Heart left ventricle (tissue), 16 donors: ENCODE measurements around the gene TEP1. TPM values are rescaled to one million over a fixed set of nuclear protein-coding genes. Genes with fewer than 3 reads are reported as not detected.

Source experiments
- ATAC-seq, 4 donors: fragments of 200-7000 bp; cut with Tn5 transposase; one replicate each; pipeline ENCODE4 v1.9.1; 2020 to 2022; ENCODE audit warnings: moderate library complexity in 4 of 4, mild to moderate bottlenecking in 3 of 4, moderate number of reproducible peaks in 1 of 4
- DNase-seq, 5 donors: peaks; one replicate each; pipeline ENCODE4 v3.0.0-alpha.2; 2020
- H3K27ac ChIP-seq, 12 donors: fragments of 200-600 bp; sonication (generic) in 4 of 12; one replicate each; pipeline versions ENCODE4 v1.5.0 to v1.8.0; 2016 to 2022; ENCODE audit warnings: mild to moderate bottlenecking in 2 of 12
- H3K27me3 ChIP-seq, 9 donors: fragments of 200-600 bp; sonication (generic) in 2 of 9; one replicate each; pipeline versions ENCODE4 v1.5.1 to v1.8.0; 2016 to 2022; ENCODE audit warnings: mild to moderate bottlenecking in 3 of 9
- H3K36me3 ChIP-seq, 9 donors: fragments of 200-600 bp; sonication (generic) in 2 of 9; one replicate each; pipeline versions ENCODE4 v1.5.0 to v1.8.0; 2018 to 2022; ENCODE audit warnings: mild to moderate bottlenecking in 2 of 9
- H3K4me1 ChIP-seq, 12 donors: fragments of 200-600 bp; sonication (generic) in 4 of 12; one replicate each; pipeline versions ENCODE4 v1.5.0 to v1.8.0; 2016 to 2022; ENCODE audit warnings: mild to moderate bottlenecking in 3 of 12
- H3K4me3 ChIP-seq, 12 donors: fragments of 200-600 bp; sonication (generic) in 4 of 12; one replicate each; pipeline versions ENCODE4 v1.5.0 to v1.8.0; 2017 to 2022; ENCODE audit warnings: mild to moderate bottlenecking in 9 of 12, moderate library complexity in 4 of 12
- H3K9me3 ChIP-seq, 12 donors: fragments of 200-600 bp; sonication (generic) in 4 of 12; one replicate each; pipeline versions ENCODE4 v1.5.0 to v1.8.0; 2016 to 2022; ENCODE audit warnings: mild to moderate bottlenecking in 1 of 12
- POLR2A ChIP-seq, 2 donors: fragments of 450-650 bp; IDR thresholded peaks; one replicate each; pipeline ENCODE4 v1.6.1; 2017; ENCODE audit warnings: antibody characterized with exemption in 2 of 2, mild to moderate bottlenecking in 2 of 2, moderate library complexity in 2 of 2
- WGBS, 4 donors: extraction: QIAGEN DNeasy Blood & Tissue Kit in 2 of 4; methylation state at CpG; one replicate each; pipeline versions ENCODE4 v1.1.5 to v1.1.7; 2013 to 2018; 5-methylcytosine and 5-hydroxymethylcytosine counted together
- intact Hi-C, 10 donors: fragments of 100-400 bp; cut with DNase I; formaldehyde crosslinking; loops; one replicate each; pipeline versions ENCODE4 v1.11.1 to v1.14.2; 2022
- polyA plus RNA-seq, 2 donors: library from polyadenylated mRNA; stranded (reverse); fragments of 200-250 nt; gene quantifications; one replicate each; pipeline ENCODE4 v1.2.3, GENCODE V29; 2013
- total RNA-seq, 9 donors: library from RNA; depleted of rRNA in 2 of 9; stranded (reverse); fragments of >200 nt in 2 of 9; fragmentation: NEBNext Ultra II Directional in 3 of 9; extraction: Animal tissue kit (Norgen Biotek cat#: 25700) in 3 of 9; gene quantifications; one replicate each; pipeline versions ENCODE4 v1.1.0 to v1.2.4, GENCODE V29; 2016 to 2023
- TF ChIP-seq, protein P1 (sequence below), 12 donors: fragments of 200-600 bp; sonication (generic) in 4 of 12; IDR thresholded peaks; one replicate each; pipeline versions ENCODE4 v1.5.0 to v1.8.0; 2018 to 2022; ENCODE audit warnings: antibody characterized with exemption in 12 of 12, mild to moderate bottlenecking in 5 of 12
- donor health status: ischemic (EF 13 %, LVEDD 7.1; RV severe dilation, severe dysfunction).
- donor health status: healthy with polysubstance abuse.
- donor health status: DM: no; HTN: yes; CAD: no.
- donor health status: DM: no; HTN: no; CAD: no.
- donor health status: ischemic (EF 25% LVEDD 6.9; RV normal size, moderate dysfunction).
- donor health status: ischemic (EF 25% LVEDD 5.7; RV mildly dilated, moderate dysfunction).
- donor health status: healthy.
- donor health status: DM: yes; HTN: yes; CAD: no.
- donor health status: ischemic (EF 35%, LVEDD 5.7; RV mildly dilated, moderate dysfunction).
- donor health status: nonischemic (EF 11% LVEDD 7.7; RV severe dilation, severe dysfunction).
- donor health status: DM: yes; HTN: yes; CAD: no.
- donor health status: PGD.
- donor health status: ischemic (EF 29% LVEDD 5.4; RV normal size, mild dysfunction).
- donor health status: nonischemic (EF 23%, LVEDD 6.1; RV moderate dilation, normal function).

Gene TEP1
- total and polyA plus RNA-seq, 11 donors: 4.1 to 31.3 (median 9.7) TPM

DNA sequence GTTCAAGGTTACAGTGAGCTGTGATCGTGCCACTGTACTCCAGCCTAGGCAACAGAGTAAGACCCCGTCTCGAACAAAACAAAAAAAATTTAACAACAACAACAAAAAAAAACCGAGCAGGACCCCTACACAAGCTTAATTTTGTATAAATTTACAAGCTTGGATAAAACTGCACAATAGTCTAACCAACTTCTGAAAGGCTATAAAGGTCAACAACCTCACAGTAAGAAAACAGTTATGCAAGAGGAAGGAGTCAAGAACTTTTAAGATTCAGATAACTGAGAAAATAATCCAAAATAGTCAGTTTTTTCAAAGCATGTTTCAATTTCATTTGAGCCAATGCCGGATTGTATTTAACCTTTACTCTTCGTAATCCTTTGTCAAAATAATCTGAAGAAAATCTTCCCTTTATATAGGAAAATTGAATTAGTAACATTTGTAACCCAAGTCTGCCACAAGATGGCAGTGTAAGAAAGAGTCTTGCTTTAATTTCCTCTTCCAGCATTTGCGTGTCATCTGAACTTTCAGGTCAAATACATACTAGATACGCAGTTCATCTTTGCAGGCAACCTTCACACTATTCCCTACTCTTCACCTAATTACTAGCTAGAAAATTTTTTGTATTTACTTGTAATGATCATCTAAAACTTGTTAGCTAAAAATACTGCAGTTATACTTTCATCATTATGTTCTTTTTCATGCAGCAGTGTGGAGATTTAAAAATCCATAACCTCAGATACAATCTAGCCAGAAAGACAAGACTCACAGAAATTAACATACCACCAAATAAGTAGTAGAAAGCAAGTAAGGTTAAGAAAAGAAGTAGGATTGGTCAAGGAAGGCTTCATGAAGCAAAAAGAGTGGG lies 86.1 kb downstream of the TEP1 start:
- peaks cover 0 to 65% (median 58%) of the 10 kb centered on the region in 9 donors for H3K36me3 ChIP-seq
- H3K9me3 ChIP-seq: no peaks in the 10 kb centered on the region
- WGBS, 4 donors: 41 to 50% (median 45%) methylated on average over 8 of the region's 8 CpGs
- ATAC-seq (peak in 2 of 4 donors; percentile 48 to 58), DNase-seq (peak in 1 of 5 donors; percentile 33)
- no peaks in the 10 kb centered on the region for H3K27me3 ChIP-seq
- intact Hi-C loops: loop anchor here in 9 of 10 donors (1.0 to 5.0 kb wide), 8 partner anchors 16 to 365 kb away; partner anchors contain the start of genes RNASE4 (in 2 of the 9), ANG (in 1 of the 9) and PARP2 (in 1 of the 9)
- no peak overlapping the region for H3K4me3 ChIP-seq
- no peak for TF ChIP-seq POLR2A (IDR thresholded peaks at IDR 0.05)
- TF ChIP-seq, protein P1, sequence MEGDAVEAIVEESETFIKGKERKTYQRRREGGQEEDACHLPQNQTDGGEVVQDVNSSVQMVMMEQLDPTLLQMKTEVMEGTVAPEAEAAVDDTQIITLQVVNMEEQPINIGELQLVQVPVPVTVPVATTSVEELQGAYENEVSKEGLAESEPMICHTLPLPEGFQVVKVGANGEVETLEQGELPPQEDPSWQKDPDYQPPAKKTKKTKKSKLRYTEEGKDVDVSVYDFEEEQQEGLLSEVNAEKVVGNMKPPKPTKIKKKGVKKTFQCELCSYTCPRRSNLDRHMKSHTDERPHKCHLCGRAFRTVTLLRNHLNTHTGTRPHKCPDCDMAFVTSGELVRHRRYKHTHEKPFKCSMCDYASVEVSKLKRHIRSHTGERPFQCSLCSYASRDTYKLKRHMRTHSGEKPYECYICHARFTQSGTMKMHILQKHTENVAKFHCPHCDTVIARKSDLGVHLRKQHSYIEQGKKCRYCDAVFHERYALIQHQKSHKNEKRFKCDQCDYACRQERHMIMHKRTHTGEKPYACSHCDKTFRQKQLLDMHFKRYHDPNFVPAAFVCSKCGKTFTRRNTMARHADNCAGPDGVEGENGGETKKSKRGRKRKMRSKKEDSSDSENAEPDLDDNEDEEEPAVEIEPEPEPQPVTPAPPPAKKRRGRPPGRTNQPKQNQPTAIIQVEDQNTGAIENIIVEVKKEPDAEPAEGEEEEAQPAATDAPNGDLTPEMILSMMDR (IDR thresholded peaks at IDR 0.05): peak; percentile 67 to 88 (median 80)
- H3K4me1 ChIP-seq: peaks cover 0 to 29% (median 13%) of the 10 kb centered on the region in 12 donors
- peak overlapping the region in 3 of 12 donors; percentile 6 to 51 (median 40) for H3K27ac ChIP-seq

DNA sequence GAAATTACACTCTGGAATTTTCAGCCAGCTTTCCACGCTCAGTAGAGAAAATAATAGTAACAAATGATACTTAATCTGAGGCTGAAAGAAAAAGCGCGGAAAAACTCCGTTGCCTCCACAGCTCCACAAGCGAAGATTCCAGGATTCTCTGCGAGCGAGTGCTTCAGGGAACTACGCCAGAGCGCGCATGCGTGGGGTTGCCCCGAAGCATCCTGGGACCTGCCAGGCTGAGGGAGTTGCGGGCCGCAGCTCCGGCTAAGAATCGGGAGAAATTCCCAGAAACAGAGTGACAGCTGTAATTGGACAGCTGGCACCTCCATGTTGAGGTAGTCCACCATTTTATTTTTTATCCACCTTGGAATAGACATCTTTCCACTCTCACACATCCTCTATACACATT lies 95.6 kb downstream of the TEP1 start:
- DNase-seq (no peak), ATAC-seq (no peak)
- Histone ChIP-seq H3K9me3 (no peaks in the 10 kb centered on the region), H3K36me3 (peaks cover 3 to 98% (median 89%) of the 10 kb centered on the region in 9 donors), H3K27ac (no peak overlapping the region), H3K4me3 (no peak overlapping the region), H3K27me3 (no peaks in the 10 kb centered on the region), H3K4me1 (no peaks in the 10 kb centered on the region)
- intact Hi-C loops: no loop called here
- TF ChIP-seq, protein P1 (IDR thresholded peaks at IDR 0.05): no peak
- no peak for TF ChIP-seq POLR2A (IDR thresholded peaks at IDR 0.05)
- 92 to 98% (median 97%) methylated on average over 16 of the region's 16 CpGs for WGBS, 4 donors

Other genes starting within 250 kb of the TEP1 start
- not detected for gene OR11G2, start 222.6 kb downstream of the TEP1 start, total RNA-seq
- gene OR11G2, start 222.6 kb downstream of the TEP1 start, polyA plus RNA-seq: not detected
- not detected for gene OR11H6, start 189.8 kb downstream of the TEP1 start, total RNA-seq
- not detected for gene OR11H6, start 189.8 kb downstream of the TEP1 start, polyA plus RNA-seq
- gene OR11H7, start 184.5 kb downstream of the TEP1 start, total RNA-seq: not detected
- not detected for gene OR11H7, start 184.5 kb downstream of the TEP1 start, polyA plus RNA-seq
- gene OR11H4, start 174.2 kb downstream of the TEP1 start, total RNA-seq: not detected
- gene OR11H4, start 174.2 kb downstream of the TEP1 start, polyA plus RNA-seq: not detected
- gene TTC5, start 107.5 kb downstream of the TEP1 start, total RNA-seq: 10 to 100 TPM in 4 of 9 donors, 1 to 10 TPM in 5; 6.1 to 17.0 (median 9.3) TPM
- gene TTC5, start 107.5 kb downstream of the TEP1 start, polyA plus RNA-seq: 1 to 10 TPM; 3.2 to 7.4 TPM
- gene CCNB1IP1, start 80.2 kb downstream of the TEP1 start, total RNA-seq: 10 to 100 TPM; 24.5 to 85.6 (median 53.0) TPM
- 10 to 100 TPM; 84.9 to 99.1 TPM for gene CCNB1IP1, start 80.2 kb downstream of the TEP1 start, polyA plus RNA-seq
- 10 to 100 TPM in 7 of 9 donors, 1 to 10 TPM in 2; 6.8 to 20.0 (median 16.2) TPM for gene PARP2, start 69.9 kb downstream of the TEP1 start, total RNA-seq
- 10 to 100 TPM; 10.1 to 21.1 TPM for gene PARP2, start 69.9 kb downstream of the TEP1 start, polyA plus RNA-seq
- gene KLHL33, start 22.7 kb upstream of the TEP1 start, total RNA-seq: under 1 TPM; 0.07 to 1.00 (median 0.58) TPM
- under 1 TPM; 0.25 to 0.61 TPM for gene KLHL33, start 22.7 kb upstream of the TEP1 start, polyA plus RNA-seq
- 10 to 100 TPM; 16.1 to 40.9 (median 18.5) TPM for gene OSGEP, start 41.3 kb upstream of the TEP1 start, total RNA-seq
- 10 to 100 TPM; 21.6 to 30.0 TPM for gene OSGEP, start 41.3 kb upstream of the TEP1 start, polyA plus RNA-seq
- gene APEX1, start 41.7 kb upstream of the TEP1 start, total RNA-seq: 10 to 100 TPM; 60.4 to 92.6 (median 76.4) TPM
- 100 to 1,000 TPM in 1 of 2 donors, 10 to 100 TPM in 1; 47.9 to 109 TPM for gene APEX1, start 41.7 kb upstream of the TEP1 start, polyA plus RNA-seq
- 10 to 100 TPM; 12.3 to 25.3 (median 18.0) TPM for gene PIP4P1, start 47.9 kb upstream of the TEP1 start, total RNA-seq
- gene PIP4P1, start 47.9 kb upstream of the TEP1 start, polyA plus RNA-seq: 10 to 100 TPM; 13.9 to 39.8 TPM
- gene PNP, start 55.9 kb upstream of the TEP1 start, total RNA-seq: 10 to 100 TPM in 6 of 9 donors, 1 to 10 TPM in 3; 4.2 to 38.5 (median 10.5) TPM
- 10 to 100 TPM in 1 of 2 donors, 1 to 10 TPM in 1; 5.9 to 29.8 TPM for gene PNP, start 55.9 kb upstream of the TEP1 start, polyA plus RNA-seq
- gene RNASE10, start 92.0 kb upstream of the TEP1 start, total RNA-seq: under 1 TPM in 5 of 9 donors, not detected in 4; 0.21 to 0.34 (median 0.27) TPM
- not detected for gene RNASE10, start 92.0 kb upstream of the TEP1 start, polyA plus RNA-seq
- not detected for gene RNASE9, start 147.5 kb upstream of the TEP1 start, total RNA-seq
- not detected for gene RNASE9, start 147.5 kb upstream of the TEP1 start, polyA plus RNA-seq
- not detected for gene RNASE11, start 174.5 kb upstream of the TEP1 start, total RNA-seq
- gene RNASE11, start 174.5 kb upstream of the TEP1 start, polyA plus RNA-seq: not detected
- not detected for gene RNASE12, start 177.9 kb upstream of the TEP1 start, total RNA-seq
- not detected for gene RNASE12, start 177.9 kb upstream of the TEP1 start, polyA plus RNA-seq
- not detected for gene OR6S1, start 228.2 kb upstream of the TEP1 start, total RNA-seq
- not detected for gene OR6S1, start 228.2 kb upstream of the TEP1 start, polyA plus RNA-seq